GM19395 (cell line): Measurements from ENCODE around the gene ADNP.

ENCODE experiments used
- ATAC-seq: cut with Tn5 transposase; IDR thresholded peaks from one replicate; pipeline ENCODE4 v1.9.1; 2021; ENCODE audit warnings: mild to moderate bottlenecking, moderate library complexity; ENCODE audit not compliant: unreplicated experiment

ADNP gene

DNA sequence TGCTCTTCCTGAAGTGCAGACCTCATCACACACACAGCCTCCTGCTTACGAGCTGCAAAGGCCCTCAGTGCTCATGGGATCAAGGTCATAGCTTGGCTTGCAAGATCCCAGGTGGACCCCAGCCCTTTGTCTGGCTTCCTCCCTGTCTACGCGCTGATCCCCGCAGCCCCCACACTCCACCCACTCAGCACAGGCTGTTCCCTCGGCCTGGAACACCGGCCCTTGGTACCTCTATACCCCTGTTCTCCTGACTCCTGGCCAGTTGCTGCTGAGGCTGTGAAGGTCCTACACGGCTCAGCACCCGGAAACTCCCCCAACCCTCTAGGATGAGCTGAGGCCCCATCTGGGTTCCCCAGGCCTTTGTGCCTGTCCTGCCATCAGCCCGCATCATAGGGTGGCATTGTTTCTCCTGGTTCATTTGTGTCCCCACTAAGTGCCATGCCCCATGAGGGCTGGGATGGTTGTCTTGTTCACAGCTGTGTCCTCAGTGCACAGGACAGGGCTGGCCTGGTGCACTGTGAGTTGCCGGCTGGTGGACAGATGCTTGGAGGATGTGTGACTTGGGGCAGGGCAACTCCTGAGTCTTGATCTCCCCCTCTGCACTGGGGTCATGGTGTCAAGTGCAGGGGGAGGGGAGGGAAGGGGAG is 57.0 kb downstream of the ADNP start:
- no peak for ATAC-seq

DNA sequence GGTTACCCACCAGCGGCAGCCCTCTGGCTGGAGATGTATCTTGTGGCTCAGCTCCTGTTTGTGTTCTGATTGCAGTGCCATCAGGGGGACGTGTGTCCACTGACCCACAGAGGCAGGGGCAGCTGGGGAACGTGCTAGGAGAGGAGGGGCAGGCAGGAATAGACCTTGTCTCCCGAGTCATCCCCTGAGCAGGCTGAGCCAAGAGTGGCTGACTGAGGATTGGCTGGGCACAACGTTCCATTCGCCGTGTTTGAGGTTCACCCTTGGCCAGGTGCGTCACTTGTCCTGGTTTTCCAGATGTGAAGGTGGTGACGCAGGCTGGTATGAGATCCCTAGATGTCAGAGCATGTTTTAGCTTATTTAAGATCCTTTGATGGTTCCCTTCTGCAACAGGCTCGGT is 57.7 kb downstream of the ADNP start:
- no peak for ATAC-seq

DNA sequence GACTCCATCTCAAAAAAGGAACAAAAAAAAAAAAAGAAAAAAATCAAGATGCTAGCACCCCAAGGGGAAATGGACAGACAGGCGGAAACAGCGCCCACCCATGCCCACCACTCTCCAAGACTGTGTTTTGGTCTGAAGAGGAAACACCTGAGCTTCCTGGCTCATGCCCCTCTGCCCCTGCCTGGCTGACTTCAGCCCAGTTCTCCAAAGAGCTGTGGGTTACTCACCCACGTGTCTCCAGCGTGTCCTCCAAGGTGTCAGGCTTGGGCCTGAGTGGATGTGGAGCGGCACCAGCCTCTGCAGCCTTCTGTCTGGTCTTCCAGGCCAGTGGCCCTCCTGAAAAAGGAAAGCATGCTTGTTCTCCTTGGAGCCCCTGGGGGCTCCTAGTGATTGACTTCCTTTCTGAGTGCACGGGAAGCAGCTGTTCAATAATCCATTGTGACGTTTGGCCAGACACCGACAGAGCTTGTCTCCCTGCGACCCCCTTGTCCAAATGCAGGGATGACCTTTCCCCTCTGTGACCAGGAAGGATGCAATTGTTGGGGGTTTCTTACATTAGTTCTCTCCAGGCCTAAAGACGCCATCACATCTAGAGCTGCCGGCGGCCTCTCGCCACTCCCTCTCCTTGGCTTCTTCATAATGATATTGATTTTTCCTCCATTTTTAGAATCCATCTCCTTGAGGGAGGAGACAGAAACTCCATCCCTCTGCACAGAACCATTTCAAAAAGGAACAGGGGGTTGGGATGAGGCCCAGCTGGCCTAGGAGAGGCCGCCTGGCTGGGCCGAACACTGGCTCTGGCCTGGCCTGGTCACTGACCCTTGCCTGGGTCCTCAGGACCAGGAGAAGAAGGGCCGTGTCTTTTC is 58.4 kb downstream of the ADNP start:
- ATAC-seq = no peak

DNA sequence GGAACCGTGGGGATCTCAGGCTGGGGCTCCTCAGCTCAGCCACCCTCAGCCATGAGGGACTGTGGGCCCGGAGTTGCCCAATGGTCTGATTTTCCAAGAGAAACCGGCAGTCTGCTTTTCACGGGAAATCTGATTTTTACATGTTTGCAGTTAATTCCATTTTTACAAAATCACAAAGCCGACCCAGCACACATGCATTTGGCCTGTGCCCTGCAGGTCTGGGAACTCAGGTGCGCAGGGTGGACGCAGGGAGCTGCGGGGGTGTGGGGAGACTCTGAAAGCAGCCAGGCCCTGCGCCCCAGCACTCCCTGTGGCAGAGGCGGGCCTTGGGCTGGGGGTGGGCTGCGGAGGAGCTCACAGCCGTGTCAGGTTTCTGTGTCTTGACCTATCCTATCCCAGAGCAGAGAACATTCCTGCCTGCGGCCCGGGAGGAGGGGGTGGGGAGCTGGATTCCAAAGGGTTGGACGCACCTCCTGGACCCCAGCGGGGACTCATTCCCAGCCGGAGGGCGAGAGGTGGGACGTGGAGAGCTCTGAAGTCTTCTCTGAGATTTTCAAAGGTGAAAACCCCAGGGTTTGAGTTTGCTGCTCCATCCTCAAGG is 60.6 kb downstream of the ADNP start:
- no peak for ATAC-seq

DNA sequence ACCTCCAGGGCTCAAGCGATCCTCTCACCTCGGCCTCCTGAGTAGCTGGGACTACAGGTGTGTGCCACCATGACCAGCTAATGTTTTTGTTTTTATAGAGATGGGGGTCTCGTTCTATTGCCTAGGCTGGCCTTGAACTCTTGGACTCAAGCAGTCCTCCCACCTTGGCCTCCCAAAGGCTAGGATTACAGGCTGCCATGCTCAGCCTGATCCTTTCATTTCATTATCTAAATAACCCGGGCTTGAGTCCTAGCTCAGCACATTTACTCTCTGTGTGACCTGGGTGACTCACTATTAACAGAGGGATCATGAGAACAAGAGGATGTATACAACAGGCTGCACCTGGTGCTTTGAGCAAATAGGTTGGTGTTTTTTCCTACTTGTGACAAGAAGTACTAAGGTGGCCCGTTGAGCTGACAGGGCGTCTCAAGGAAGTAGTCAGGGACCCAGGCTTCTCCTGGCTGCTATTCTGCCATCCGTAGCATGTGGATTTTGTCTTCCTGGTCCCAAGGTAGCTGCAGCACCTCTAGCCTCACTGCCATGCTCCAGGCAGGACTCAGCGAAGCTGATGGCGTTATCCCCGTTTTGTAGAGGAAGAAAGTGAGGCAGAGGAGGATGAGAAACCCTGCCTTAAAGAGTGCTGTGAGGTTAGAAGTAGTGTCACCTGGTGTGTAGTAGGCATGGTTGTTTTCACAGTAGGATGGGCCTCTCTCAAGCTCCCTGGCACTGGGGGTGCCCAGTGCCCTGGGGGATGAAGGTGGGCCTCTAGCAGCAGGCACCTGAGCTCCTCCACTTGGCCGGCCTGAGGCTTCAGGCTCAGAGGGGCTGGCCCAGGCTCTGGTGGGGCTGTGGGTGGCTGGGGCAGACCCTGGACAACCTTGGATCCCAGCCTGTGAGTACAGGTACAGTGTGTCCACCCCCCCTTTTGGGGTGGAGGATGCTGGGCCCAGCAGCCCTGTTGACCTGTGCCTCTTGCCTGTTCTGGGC is 62.4 kb downstream of the ADNP start:
- ATAC-seq = no peak

DNA sequence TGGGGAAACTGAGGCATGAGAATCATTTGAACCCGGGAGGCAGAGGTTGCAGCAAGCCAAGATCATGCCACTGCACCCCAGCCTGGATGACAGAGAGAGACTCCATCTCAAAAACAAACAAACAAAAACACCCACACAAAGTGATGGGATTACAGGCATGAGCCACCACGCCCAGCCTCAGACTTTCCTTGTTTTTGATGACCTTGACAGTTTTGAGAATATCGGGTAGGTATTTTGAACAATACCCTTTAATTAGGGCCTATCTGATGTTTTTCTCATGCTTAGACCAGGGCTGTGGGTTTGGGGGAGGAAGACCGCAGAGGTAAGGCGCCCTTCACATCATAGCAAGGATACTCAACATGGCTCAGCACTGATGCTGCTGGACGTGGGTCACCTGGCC is 63.4 kb downstream of the ADNP start:
- ATAC-seq = no peak

DNA sequence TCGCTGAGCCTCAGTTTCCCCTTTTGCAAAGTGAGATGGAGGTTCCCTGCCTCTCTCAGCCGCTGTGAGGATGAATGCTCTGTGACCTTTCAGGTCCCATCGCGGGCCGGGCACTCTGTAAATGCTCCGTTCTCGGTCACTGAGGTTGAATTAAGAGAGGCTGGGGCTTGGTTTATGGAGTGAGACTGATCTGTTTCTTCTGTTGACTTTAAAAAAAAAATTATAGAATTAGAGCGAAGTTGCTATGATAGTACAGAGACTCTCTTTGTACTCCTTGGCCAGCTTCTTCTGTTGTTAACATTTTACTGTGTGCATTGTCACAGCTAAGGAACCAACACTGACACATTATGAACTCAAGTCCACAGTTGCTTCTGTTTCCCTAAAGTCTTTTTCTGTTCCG is 64.4 kb downstream of the ADNP start:
- ATAC-seq = no peak

DNA sequence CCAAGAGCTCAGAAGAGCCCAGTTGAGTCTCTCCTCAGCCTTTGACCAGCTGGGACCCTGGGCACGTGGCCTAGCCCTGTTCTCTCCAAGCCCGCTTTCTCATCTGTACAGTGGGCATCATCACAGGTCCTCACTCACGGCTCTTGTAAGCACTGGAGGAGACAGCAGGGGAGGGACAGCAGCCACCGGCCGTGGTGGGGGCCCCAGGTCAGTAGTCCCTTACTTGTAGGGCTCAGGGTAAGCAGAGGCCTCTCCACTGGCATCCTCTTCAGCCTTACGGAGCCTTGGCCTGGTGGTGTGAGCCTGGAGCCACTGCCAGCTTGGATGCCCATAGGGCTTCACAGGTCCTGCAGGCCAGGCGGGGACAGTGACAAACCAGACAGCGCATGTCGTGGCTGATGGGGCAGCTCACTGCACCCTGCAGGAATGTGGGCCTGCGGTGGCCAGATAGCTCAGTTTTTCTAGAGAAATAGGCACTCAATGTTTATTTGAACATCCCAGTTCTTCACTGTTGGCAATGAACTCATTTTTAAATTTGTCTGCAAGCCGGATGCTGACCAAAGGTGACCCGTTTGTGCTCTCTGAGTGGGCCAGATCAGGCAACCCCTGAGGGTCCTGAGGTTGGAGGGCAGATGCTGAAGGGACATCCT is 65.1 kb downstream of the ADNP start:
- ATAC-seq = no peak

DNA sequence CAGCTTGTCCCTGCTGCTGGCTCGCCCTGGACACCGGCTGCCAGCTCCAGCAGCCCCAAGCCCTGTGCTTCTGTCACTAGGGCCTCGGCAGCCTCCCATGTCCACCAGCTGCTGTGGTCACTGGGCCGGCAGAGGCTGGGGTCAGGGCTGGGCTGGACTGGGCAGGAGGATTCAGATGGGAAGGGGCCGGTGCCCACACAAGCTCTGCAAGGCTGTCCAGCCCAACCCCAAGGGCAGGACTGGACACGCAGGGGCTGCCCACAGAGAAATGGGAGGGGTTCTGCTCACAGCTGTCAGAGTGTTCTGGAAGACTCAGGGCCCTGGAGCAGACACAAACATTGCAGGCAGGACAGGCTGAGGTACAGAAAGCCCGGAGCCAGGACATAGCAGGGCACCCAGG is 65.6 kb downstream of the ADNP start:
- no peak for ATAC-seq

DNA sequence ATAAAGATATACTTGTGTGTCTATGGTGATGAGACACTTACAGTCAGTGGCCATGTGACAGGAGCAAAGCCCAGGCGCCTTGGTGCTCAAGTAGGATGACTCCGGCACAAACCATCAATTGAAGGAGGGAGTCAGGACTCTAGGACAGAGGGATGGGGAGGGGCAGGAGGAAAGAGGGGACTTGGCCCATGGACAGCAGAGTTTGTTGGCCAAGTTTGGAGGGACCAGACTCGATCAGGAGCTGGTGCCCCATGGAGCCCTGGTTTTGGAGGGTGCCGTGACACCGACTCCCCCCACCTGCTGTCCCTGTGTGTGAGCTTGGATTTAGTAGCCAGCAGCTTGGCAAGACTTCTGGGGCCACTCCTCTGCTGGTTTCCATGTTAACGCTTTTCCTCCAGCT is 66.1 kb downstream of the ADNP start:
- no peak for ATAC-seq

DNA sequence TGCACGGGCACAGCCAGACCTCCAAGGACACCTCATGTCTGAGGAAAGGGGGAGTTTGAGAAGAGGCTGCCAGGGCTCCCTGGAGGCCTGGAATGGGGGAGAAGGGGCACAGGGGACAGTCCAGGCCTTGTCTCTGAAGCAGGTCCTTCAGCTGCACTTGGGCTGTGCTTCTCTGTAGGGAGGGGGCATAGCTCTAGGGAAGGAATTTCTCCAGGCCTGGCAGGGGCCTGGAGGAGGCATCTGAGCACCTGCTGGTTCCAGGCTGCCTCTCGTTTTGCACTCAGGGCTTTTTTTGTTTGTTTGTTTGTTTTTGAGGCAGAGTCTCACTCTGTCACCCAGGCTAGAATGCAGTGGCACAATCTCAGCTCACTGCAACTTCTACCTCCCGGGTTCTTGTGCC is 68.7 kb downstream of the ADNP start:
- ATAC-seq = no peak

DNA sequence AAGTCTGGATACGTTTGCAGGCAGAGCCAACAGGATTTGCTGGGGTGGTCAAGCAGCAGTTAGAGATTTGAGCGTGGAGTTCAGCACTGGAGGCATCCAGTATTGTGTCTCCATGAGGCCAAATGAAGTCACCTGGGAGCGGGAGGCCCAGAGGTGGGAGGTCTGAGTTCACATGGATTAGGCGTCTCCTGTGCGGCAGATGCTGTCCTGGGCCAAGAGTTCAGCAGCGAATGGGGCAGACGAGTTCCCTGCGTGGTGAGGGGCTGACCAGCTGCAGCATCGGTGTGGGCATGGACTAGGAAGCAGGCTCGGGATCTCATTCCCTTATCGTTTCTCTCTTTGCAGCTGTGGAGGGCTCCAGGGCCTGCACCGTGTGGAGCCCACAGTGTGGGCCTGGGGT is 70.2 kb downstream of the ADNP start:
- no peak for ATAC-seq

DNA sequence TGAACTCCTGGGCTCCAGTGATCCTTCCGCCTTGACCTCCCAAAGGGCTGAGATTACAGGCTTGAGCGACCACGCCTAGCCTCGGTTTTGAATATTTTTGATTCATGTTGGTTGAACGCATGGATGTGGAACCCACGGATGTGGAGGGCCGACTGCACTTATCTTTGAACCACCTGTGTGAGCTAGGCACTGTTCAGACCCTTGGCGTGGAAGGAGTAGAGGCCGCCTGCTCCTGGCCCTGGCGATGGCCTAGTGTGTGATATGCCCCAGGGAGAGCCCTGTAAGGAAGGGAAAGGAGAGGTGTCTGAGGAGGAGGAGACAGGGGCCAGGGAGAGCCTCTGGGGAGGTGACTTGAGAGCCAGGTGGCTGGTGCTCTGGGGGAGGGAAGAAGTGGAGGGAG is 72.1 kb downstream of the ADNP start:
- ATAC-seq = no peak

DNA sequence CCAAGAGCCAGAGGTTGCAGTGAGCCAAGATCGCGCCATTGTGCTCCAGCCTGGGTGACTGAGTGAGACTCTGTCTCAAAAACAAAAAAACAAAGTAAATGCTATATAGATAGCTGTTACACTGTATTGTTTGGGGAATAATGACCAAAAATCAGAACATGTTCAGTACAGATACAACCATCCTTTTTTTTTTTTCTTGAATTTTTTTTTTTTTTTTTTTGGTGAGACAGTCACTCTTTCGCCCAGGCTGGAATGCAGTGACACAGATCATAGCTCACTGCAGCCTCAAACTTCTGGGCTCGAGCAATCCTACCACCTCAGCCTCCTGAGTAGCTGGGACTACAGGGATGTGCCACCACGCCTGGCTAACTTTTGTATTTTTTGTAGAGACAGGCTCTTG is 72.7 kb downstream of the ADNP start:
- ATAC-seq = no peak

DNA sequence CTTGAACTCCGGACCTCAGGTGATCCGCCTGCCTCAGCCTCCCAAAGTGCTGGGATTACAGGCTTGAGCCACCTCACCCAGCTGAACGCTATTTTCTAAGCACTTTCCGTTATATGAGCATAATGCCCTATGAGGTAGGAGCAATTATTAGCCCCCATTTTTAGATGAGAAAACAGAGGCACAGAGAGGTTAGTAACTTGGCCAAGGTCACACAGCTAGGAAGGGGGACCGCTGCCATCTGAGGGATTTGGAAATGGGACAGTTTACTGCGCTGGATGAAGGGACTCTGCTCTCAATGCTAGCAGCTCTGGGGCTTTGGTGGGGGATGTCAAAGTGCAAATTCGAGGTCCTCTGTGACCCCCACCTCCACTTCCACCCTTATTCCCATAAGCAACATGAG is 73.9 kb downstream of the ADNP start:
- no peak for ATAC-seq

DNA sequence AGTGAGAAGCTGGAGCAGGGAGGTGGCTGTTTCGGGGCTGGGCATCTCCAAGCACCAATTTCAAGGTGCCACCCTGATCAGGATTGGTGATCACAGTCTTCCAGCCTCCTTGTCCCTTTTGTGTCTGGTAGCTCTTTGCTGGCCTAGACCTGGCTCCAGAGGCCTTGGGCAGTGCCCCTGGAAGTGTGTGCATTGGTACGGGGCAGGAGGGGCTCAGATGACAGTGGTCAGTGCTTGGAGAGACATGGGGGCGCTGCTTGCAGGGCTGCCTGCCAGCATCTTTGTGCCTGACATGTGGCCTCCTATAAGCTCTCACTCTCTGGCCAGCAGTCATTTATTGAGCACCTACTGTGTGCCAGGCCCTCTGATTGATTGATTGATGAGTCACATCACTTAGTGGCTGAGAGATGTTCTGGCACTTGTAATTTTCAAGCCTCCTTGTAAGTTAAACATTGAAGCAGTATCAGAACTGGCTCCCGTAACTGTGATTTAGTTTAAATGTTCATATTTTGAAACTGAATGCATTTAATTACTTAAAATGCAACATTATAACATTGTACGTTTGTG is 74.7 kb downstream of the ADNP start:
- ATAC-seq = no peak

DNA sequence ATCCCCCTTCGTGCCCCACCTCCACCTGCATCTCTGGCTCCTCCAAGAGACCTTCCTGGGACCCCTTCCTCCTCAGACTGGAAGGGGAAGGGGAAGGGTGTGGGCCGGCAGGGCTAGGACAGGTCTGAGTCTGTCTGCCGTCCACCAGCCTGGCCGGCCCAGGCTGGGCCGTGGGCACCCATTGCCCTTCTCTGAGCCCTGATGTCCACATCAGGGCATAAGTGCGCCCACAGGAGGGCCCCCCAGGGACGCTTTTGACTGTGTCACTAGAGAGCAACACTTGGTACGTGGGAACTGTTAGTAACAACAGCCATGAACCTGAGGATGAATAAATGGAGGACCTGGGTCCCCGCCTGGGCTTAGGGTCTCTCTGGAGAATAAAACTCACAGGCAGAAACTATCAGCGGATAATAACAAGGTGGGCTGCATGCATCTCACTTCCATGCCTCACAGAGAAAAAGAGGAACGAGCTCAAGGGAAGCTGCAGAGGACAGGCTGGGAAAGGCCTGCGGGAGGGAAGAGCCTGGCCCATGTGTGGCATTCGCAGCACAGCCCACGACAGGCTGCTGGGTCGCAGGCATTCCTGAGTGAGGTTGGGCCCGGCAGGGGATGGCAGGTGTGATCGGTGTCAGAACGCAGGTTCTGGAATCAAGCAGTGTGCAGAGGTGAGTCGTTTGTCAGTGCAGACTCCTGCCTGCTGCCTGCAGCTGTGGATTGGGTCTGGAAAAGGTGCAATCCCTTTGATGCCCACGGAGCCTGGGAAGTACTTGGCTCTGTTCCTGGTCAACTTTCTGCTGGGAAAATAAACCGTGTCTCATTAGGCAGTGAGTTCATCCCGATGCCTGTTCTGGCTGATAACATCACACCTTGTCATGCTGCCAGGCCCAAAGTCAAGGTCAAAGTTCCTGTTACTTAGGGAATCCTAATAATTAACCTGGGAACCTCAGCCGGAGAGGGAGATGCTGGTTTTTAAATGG is 75.5 kb downstream of the ADNP start:
- ATAC-seq = no peak

DNA sequence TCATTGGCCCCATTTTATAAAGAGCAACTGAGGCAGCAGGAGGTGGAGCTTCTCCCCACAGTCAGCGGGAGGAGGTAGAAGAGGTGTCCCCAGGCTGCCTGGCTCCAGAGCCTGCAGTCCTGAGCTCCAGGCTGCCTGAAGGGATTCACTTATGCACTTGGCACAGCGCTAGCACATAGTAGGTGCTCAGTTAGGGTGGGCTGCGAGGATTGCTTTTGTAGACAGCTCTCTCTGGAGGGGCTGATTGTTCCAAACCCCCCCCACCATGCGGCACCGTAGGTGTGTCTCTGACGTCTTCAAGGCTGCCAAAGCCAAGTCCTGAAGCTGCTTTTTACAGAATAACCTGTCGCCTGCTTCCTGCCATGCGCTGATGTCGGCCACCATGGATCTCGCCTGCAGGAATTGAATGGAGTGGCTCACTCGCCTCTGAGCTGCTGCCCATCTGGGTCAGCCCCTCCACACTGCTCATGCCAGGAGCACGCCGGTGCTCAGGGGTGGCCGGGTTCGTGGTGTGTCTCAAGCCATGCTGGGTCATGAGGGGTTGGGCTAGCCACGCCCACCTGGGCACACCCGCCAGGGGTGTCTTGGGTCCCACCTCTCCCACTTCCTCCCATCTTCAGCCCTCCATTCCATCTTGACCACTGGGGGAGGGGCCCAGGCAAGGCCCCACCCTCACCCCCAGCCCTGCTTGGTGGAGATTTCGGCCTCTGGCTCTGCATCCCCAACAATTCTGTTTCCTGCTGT is 76.6 kb downstream of the ADNP start:
- ATAC-seq = no peak
